Liver (tissue), 9 donors: ENCODE results near the gene NOM1. TPM values are rescaled to one million over a fixed set of nuclear protein-coding genes. Genes with fewer than 3 reads are reported as not detected.
A peak's percentile ranks its signal among the peaks of the same experiment; 100 is the strongest.

Experiments used
- DNase-seq: peaks from one replicate; pipeline ENCODE4 v3.0.0-alpha.2; 2017; ENCODE audit warnings: low spot score
- H3K27ac ChIP-seq, 2 donors: one replicate each; pipeline ENCODE4 v1.7.0; 2013; ENCODE audit warnings: inconsistent platforms in 2 of 2, low read length in 2 of 2, control low read depth in 1 of 2, low read depth in 1 of 2, mild to moderate bottlenecking in 1 of 2
- H3K27me3 ChIP-seq, 4 donors: one replicate each; pipeline versions ENCODE4 v1.6.1 to v1.7.0; 2013; ENCODE audit warnings: low read length in 3 of 4, inconsistent platforms in 1 of 4, mild to moderate bottlenecking in 1 of 4, moderate library complexity in 1 of 4; ENCODE audit not compliant: control insufficient read depth in 4 of 4, insufficient read depth in 4 of 4
- H3K36me3 ChIP-seq, 4 donors: one replicate each; pipeline versions ENCODE4 v1.6.1 to v1.7.0; 2013; ENCODE audit warnings: low read length in 3 of 4, mild to moderate bottlenecking in 3 of 4, low read depth in 1 of 4, moderate library complexity in 1 of 4; ENCODE audit not compliant: control insufficient read depth in 4 of 4, insufficient read depth in 3 of 4
- H3K4me1 ChIP-seq, 4 donors: one replicate each; pipeline versions ENCODE4 v1.6.1 to v1.7.0; 2013; ENCODE audit warnings: low read length in 3 of 4, mild to moderate bottlenecking in 3 of 4, moderate library complexity in 1 of 4; ENCODE audit not compliant: control insufficient read depth in 4 of 4, insufficient read depth in 4 of 4
- H3K4me3 ChIP-seq, 3 donors: one replicate each; pipeline versions ENCODE4 v1.6.1 to v1.7.0; 2013; ENCODE audit warnings: low read length in 3 of 3, control low read depth in 1 of 3, low read depth in 1 of 3, mild to moderate bottlenecking in 1 of 3
- H3K9ac ChIP-seq, 2 donors: one replicate each; pipeline ENCODE4 v1.7.0; 2013; ENCODE audit warnings: low read length in 2 of 2, mild to moderate bottlenecking in 2 of 2, moderate library complexity in 2 of 2, control low read depth in 1 of 2, low read depth in 1 of 2
- H3K9me3 ChIP-seq, 4 donors: one replicate each; pipeline versions ENCODE4 v1.6.1 to v1.7.0; 2013; ENCODE audit warnings: low read length in 3 of 4; ENCODE audit not compliant: control insufficient read depth in 4 of 4
- CTCF ChIP-seq: fragments of 150-350 bp; IDR thresholded peaks from 2 replicates; pipeline ENCODE4 v1.5.1; 2017; ENCODE audit warnings: improper control_type of control experiment, low read depth, low read length; ENCODE audit not compliant: missing input control
- EGR1 ChIP-seq, 2 donors: IDR thresholded peaks; 2 replicates each; pipeline ENCODE4 v1.6.1; 2016 to 2018; ENCODE audit warnings: antibody characterized with exemption in 2 of 2, low read depth in 2 of 2
- FOXA1 ChIP-seq: IDR thresholded peaks from 2 replicates; pipeline ENCODE4 v1.6.1; 2016; ENCODE audit warnings: antibody characterized with exemption
- FOXA2 ChIP-seq: IDR thresholded peaks from 2 replicates; pipeline ENCODE4 v1.6.1; 2016; ENCODE audit warnings: antibody characterized with exemption
- GABPA ChIP-seq, 2 donors: IDR thresholded peaks in 1 of 2; conservative IDR thresholded peaks in 1 of 2; 2 replicates each; pipeline ENCODE4 v1.6.1; 2016; ENCODE audit warnings: antibody characterized with exemption in 2 of 2, mild to moderate bottlenecking in 1 of 2, moderate library complexity in 1 of 2
- HNF4A ChIP-seq, 2 donors: conservative IDR thresholded peaks; 2 replicates each; pipeline ENCODE4 v1.6.1; 2016; ENCODE audit warnings: antibody characterized with exemption in 2 of 2, mild to moderate bottlenecking in 2 of 2
- HNF4G ChIP-seq: IDR thresholded peaks from 2 replicates; pipeline ENCODE4 v1.6.1; 2016; ENCODE audit warnings: antibody characterized with exemption
- JUND ChIP-seq, 2 donors: IDR thresholded peaks; 2 replicates each; pipeline ENCODE4 v1.6.1; 2016; ENCODE audit warnings: antibody characterized with exemption in 2 of 2
- MAX ChIP-seq: IDR thresholded peaks from 2 replicates; pipeline ENCODE4 v1.6.1; 2016; ENCODE audit warnings: antibody characterized with exemption
- NR2F2 ChIP-seq: IDR thresholded peaks from 2 replicates; pipeline ENCODE4 v1.6.1; 2016; ENCODE audit warnings: antibody characterized with exemption
- RAD21 ChIP-seq, 2 donors: IDR thresholded peaks; 2 replicates each; pipeline ENCODE4 v1.6.1; 2016; ENCODE audit warnings: antibody characterized with exemption in 2 of 2, mild to moderate bottlenecking in 2 of 2
- RXRA ChIP-seq, 2 donors: IDR thresholded peaks; 2 replicates each; pipeline ENCODE4 v1.6.1; 2017 to 2018; ENCODE audit warnings: antibody characterized with exemption in 2 of 2, mild to moderate bottlenecking in 1 of 2
- SP1 ChIP-seq: IDR thresholded peaks from 2 replicates; pipeline ENCODE4 v1.6.1; 2018; ENCODE audit warnings: antibody characterized with exemption, mild to moderate bottlenecking
- TAF1 ChIP-seq: conservative IDR thresholded peaks from 2 replicates; pipeline ENCODE4 v1.6.1; 2016; ENCODE audit warnings: antibody characterized with exemption, mild to moderate bottlenecking
- YY1 ChIP-seq: IDR thresholded peaks from 2 replicates; pipeline ENCODE4 v1.6.1; 2016; ENCODE audit warnings: antibody characterized with exemption, mild to moderate bottlenecking
- WGBS: extraction: QIAGEN DNeasy Blood & Tissue Kit; methylation state at CpG from one replicate; pipeline ENCODE4 v1.1.7; 2013; 5-methylcytosine and 5-hydroxymethylcytosine counted together
- polyA plus RNA-seq, 2 donors: library from polyadenylated mRNA; stranded (reverse) in 1 of 2; unstranded in 1 of 2; fragments of 200-250 nt in 1 of 2; fragments of >200 nt in 1 of 2; fragmentation: Nextera tagmentation in 1 of 2; extraction: Ambion mirVana in 1 of 2; gene quantifications; one replicate each; pipeline versions ENCODE4 v1.2.1 to v1.2.3, GENCODE V29; 2013 to 2015
- total RNA-seq, 2 donors: library from RNA; depleted of rRNA; stranded (reverse); fragments of >200 nt; gene quantifications; one replicate each; pipeline ENCODE4 v1.2.3, GENCODE V29; 2014
- TF ChIP-seq, protein P1 (sequence below): IDR thresholded peaks from 2 replicates; pipeline ENCODE4 v1.6.1; 2016; ENCODE audit warnings: antibody characterized with exemption
- TF ChIP-seq, protein P2 (sequence below): IDR thresholded peaks from 2 replicates; pipeline ENCODE4 v1.6.1; 2016; ENCODE audit warnings: antibody characterized with exemption, mild to moderate bottlenecking
- TF ChIP-seq, protein P3 (sequence below): IDR thresholded peaks from 2 replicates; pipeline ENCODE4 v1.6.1; 2016; ENCODE audit warnings: antibody characterized with exemption
- donor health status: healthy.
- donor health status: healthy.
- donor health status: healthy.
- donor health status: healthy.
- donor health status: healthy.

Gene NOM1
- total and polyA plus RNA-seq, 4 donors = 4.0 to 11.4 (median 6.2) TPM

GRCh38 chr7:156998988-156999957 is 49.8 kb downstream of the NOM1 start:
- H3K9ac ChIP-seq = no peak overlapping the region
- H3K27ac ChIP-seq = no peak overlapping the region
- peaks cover 7 to 18% (median 13%) of the 10 kb centered on the region in 4 donors for H3K4me1 ChIP-seq
- H3K36me3 ChIP-seq = no peaks in the 10 kb centered on the region
- 16% methylated on average over 57 of the region's 57 CpGs for WGBS
- DNase-seq = peak; percentile 27
- no peaks in the 10 kb centered on the region for H3K9me3 ChIP-seq
- peak overlapping the region in 1 of 3 donors; percentile 71 for H3K4me3 ChIP-seq
- H3K27me3 ChIP-seq = peaks cover 2 to 21% (median 9%) of the 10 kb centered on the region in 4 donors
- TF ChIP-seq HNF4A (conservative IDR thresholded peaks at IDR 0.05) (no peak), CTCF (no peak)

GRCh38 chr7:156999958-157000726 is 50.6 kb downstream of the NOM1 start:
- H3K27me3 ChIP-seq = peaks cover 2 to 24% (median 9%) of the 10 kb centered on the region in 4 donors
- H3K36me3 ChIP-seq = no peaks in the 10 kb centered on the region
- peaks cover 7 to 26% (median 16%) of the 10 kb centered on the region in 4 donors for H3K4me1 ChIP-seq
- H3K4me3 ChIP-seq = peak overlapping the region in 2 of 3 donors; percentile 43 to 71
- no peak overlapping the region for H3K27ac ChIP-seq
- no peak overlapping the region for H3K9ac ChIP-seq
- 3% methylated on average over 75 of the region's 75 CpGs for WGBS
- TF ChIP-seq TAF1 (no peak), GABPA (IDR thresholded peaks at IDR 0.05 in 1 of 2, conservative IDR thresholded peaks at IDR 0.05 in 1 of 2) (no peak), EGR1 (IDR thresholded peaks at IDR 0.05; ENCODE audit: low read depth in 2 of 2) (no peak), HNF4G (no peak), JUND (IDR thresholded peaks at IDR 0.05) (no peak), FOXA1 (no peak), SP1 (no peak), CTCF (no peak), YY1 (no peak), MAX (no peak), HNF4A (conservative IDR thresholded peaks at IDR 0.05) (no peak), RAD21 (IDR thresholded peaks at IDR 0.05) (no peak), FOXA2 (no peak), RXRA (IDR thresholded peaks at IDR 0.05) (no peak), NR2F2 (no peak)
- TF ChIP-seq, protein P1, sequence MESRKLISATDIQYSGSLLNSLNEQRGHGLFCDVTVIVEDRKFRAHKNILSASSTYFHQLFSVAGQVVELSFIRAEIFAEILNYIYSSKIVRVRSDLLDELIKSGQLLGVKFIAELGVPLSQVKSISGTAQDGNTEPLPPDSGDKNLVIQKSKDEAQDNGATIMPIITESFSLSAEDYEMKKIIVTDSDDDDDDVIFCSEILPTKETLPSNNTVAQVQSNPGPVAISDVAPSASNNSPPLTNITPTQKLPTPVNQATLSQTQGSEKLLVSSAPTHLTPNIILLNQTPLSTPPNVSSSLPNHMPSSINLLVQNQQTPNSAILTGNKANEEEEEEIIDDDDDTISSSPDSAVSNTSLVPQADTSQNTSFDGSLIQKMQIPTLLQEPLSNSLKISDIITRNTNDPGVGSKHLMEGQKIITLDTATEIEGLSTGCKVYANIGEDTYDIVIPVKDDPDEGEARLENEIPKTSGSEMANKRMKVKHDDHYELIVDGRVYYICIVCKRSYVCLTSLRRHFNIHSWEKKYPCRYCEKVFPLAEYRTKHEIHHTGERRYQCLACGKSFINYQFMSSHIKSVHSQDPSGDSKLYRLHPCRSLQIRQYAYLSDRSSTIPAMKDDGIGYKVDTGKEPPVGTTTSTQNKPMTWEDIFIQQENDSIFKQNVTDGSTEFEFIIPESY = no peak
- TF ChIP-seq, protein P2, sequence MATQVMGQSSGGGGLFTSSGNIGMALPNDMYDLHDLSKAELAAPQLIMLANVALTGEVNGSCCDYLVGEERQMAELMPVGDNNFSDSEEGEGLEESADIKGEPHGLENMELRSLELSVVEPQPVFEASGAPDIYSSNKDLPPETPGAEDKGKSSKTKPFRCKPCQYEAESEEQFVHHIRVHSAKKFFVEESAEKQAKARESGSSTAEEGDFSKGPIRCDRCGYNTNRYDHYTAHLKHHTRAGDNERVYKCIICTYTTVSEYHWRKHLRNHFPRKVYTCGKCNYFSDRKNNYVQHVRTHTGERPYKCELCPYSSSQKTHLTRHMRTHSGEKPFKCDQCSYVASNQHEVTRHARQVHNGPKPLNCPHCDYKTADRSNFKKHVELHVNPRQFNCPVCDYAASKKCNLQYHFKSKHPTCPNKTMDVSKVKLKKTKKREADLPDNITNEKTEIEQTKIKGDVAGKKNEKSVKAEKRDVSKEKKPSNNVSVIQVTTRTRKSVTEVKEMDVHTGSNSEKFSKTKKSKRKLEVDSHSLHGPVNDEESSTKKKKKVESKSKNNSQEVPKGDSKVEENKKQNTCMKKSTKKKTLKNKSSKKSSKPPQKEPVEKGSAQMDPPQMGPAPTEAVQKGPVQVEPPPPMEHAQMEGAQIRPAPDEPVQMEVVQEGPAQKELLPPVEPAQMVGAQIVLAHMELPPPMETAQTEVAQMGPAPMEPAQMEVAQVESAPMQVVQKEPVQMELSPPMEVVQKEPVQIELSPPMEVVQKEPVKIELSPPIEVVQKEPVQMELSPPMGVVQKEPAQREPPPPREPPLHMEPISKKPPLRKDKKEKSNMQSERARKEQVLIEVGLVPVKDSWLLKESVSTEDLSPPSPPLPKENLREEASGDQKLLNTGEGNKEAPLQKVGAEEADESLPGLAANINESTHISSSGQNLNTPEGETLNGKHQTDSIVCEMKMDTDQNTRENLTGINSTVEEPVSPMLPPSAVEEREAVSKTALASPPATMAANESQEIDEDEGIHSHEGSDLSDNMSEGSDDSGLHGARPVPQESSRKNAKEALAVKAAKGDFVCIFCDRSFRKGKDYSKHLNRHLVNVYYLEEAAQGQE = no peak
- TF ChIP-seq, protein P3, sequence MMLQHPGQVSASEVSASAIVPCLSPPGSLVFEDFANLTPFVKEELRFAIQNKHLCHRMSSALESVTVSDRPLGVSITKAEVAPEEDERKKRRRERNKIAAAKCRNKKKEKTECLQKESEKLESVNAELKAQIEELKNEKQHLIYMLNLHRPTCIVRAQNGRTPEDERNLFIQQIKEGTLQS = no peak
- no peaks in the 10 kb centered on the region for H3K9me3 ChIP-seq
- no peak for DNase-seq
